Activated CD8-positive, alpha-beta memory T cell treated with anti-CD3 and anti-CD28 coated beads for 36 hours (primary cell): ENCODE data around the gene OAF. TPM values are rescaled to one million over a fixed set of nuclear protein-coding genes. Genes with fewer than 3 reads are reported as not detected.
"Not testable (repeated sequence)": the region's sequence is repeated elsewhere in the genome, so short reads cannot be mapped to it uniquely, and the experiment has no call there.

Experiments
- CTCF ChIA-PET: fragments of 350-600 bp; sonication (Branson Sonifier 250); formaldehyde crosslinking; loops from one replicate; lab custom pipeline; 2021; ENCODE audit warnings: antibody characterized with exemption; lab: Charles Lee
- POLR2A ChIA-PET: fragments of 350-600 bp; sonication (Branson Sonifier 250); formaldehyde crosslinking; loops from one replicate; lab custom pipeline; 2021; ENCODE audit warnings: antibody characterized with exemption; lab: Charles Lee
- total RNA-seq, 2 experiments: library from RNA; stranded (reverse); gene quantifications; one replicate each; pipeline ENCODE4 v1.2.3, GENCODE V29; 2021

The OAF gene
- 1 to 10 TPM; 3.6 to 4.8 TPM for total RNA-seq

DNA sequence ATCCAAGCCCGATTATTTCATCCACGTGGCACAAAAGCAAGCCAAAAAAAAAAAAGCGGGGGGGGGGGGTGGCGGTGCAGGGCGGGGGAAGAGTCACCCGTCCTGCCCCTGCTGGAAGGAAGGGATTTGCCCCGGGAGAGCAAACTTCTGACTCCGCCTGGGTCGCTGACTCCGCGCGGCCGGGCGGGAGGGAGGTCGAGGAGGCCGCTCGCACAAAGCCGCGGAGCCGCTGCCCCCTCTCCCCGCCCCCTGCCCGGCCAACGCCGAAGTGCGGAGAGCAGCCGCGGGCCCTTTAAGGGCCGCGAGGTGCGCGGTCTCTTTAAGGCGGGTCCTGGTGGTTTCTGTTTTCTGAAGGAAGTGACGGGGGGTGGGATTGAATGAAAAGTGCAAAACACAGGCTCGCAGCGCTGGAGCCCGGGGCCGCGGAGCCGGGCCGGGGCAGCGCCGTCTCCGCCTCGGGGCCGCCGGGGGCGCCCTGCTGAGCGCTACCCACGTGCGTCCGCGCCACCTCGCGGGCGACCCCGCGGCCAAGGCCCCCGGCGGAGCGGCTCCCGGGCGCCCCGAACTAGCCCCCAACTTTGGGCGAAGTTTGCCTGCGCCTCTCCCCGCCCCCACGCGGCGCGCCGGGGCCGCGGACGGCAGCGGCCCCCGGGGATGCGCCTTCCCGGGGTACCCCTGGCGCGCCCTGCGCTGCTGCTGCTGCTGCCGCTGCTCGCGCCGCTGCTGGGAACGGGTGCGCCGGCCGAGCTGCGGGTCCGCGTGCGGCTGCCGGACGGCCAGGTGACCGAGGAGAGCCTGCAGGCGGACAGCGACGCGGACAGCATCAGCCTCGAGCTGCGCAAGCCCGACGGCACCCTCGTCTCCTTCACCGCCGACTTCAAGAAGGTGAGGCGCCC lies at the start of gene OAF:
Gene OAF, plus strand, starts transcription at position 407 of the 896 bp plus-strand sequence. Its CDS starts 248 bp downstream, at position 655.
- POLR2A ChIA-PET: no interaction called here
- CTCF ChIA-PET: no interaction called here

GRCh38 chr11:120167659-120168058 lies 43.2 kb upstream of the OAF start:
- ChIA-PET POLR2A (no interaction called here), CTCF (interaction anchor here (1.2 kb wide), 1 partner anchor 62 kb away, joined by 3 read pairs; no protein-coding TSS in a partner anchor)

DNA sequence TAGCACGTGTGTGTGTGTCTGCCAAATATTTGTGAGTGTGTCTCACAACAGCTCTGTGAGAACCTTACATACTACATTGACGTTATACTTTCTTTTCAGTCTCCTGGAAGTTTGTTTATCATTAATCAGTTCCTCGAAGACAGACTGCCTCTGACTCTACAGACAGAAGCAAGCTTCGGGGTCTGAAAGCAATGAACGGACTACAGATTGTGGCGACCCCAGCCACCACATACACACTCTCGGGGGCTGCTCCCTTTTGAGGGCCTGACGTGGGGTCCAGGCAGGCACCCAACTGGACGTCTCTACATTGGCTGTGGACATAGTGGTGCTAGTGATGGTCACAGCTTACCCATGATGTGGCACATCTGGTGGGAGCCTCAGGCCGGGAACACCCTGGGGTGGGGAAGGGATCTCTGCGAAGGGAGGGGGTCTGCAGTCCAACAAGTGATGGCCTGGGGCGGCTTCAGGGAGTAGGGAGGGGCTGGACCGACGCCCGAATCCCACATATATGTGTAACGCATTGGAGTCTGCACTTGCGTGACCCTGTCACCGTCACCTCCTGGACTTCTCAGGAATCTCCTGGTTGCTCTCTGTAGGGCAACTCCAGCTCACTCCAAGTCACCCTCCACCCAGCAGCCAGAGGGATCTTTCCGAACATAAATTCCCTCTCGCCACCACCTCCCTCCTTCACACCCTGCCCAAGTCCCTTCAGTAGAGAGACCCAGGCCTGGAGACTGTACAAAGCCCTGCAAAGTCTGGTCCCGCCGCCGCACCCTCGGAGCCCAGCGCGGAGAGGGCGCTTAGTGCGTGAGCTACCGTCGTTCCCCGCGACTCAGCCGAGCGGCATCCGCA lies 42.5 kb upstream of the OAF start:
- ChIA-PET POLR2A (interaction anchor here (0.6 kb wide), 1 partner anchor 56 kb away, joined by 4 read pairs; no protein-coding TSS in a partner anchor), CTCF (interaction anchor here (0.6 to 1.4 kb wide), 8 partner anchors 11 to 137 kb away, joined by 3 to 4 read pairs (median 4); no protein-coding TSS in a partner anchor)

DNA sequence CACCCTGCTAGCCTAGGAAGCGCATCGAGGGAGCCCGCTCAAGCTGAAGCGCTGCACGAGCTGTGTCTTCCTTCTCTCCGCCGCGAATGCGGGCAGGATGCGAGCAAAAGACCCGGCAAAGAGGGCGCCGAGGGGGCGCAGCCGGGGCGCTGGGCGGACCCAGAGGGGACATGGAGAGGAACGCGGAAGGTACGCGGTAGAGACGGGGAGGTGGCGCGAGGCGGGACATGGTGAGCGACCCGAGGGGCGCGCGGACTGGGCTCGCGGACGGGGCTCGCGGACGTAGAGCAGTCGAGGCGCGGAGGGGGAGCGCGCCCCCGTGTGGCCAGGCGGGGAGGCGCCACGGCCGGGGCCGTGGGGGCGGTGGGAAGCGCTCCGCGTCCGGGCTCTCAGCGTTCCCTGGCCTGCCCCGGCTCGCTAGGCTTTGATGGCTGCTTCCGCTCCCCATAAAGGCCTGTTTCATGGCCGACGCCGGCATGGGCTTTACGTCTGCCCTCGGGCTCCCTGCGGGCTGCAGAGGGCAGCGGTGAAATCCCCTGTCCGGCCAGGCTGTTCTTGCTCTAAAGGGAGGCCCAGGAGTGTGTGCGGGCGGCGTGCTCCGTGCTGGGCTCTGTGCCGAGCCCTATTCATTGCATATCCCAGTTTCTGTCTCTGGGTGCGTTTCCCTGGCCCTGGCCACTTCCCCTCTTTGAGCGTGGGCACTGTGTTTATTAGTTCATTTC lies 41.7 kb upstream of the OAF start:
- CTCF ChIA-PET: interaction anchor here (0.6 to 2.8 kb wide), 12 partner anchors 10 to 136 kb away, joined by 3 to 13 read pairs (median 4); no protein-coding TSS in a partner anchor

DNA sequence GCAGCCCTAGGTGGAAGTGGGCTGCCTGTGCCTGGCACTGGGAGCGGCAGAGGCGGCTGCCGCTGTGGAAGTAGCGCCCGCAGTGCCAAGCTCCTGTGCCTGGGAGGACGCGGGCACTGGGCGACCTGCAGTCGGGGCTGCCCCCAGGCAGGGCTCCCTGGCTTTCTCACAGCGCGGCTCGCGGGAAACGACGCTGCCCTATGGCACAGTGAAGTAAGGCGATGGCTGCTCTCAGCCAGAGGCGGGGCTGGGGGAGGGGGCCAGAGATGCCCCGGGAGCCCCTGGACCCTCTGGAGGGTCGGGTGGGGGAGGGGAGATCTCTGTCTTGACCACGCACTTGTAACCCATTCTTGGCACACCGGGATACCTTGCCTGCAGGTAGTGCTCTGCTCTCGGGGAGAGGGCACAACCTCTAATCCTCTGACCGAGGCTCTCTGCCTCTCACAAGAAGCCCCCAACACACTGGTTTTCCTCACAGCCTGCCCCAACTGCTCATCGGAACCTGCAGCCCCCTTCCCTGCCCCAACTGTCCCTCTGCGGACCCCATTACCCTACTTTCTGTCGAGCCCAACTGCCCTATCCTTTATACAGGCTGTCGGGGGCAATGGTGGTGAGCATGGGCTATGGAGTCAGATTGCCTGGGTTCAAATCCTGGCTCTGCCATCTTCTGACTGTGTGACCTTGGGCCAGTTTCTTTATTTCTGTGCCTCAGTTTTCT lies 40.7 kb upstream of the OAF start:
- CTCF ChIA-PET: interaction anchor here (1.0 to 2.8 kb wide), 8 partner anchors 9 to 133 kb away, joined by 3 to 13 read pairs (median 3); no protein-coding TSS in a partner anchor
- POLR2A ChIA-PET: no interaction called here

More for the DNA sequence above, 41.7 kb upstream of the OAF start:
- POLR2A ChIA-PET: interaction anchor here (0.6 kb wide), 1 partner anchor 56 kb away, joined by 4 read pairs; no protein-coding TSS in a partner anchor

DNA sequence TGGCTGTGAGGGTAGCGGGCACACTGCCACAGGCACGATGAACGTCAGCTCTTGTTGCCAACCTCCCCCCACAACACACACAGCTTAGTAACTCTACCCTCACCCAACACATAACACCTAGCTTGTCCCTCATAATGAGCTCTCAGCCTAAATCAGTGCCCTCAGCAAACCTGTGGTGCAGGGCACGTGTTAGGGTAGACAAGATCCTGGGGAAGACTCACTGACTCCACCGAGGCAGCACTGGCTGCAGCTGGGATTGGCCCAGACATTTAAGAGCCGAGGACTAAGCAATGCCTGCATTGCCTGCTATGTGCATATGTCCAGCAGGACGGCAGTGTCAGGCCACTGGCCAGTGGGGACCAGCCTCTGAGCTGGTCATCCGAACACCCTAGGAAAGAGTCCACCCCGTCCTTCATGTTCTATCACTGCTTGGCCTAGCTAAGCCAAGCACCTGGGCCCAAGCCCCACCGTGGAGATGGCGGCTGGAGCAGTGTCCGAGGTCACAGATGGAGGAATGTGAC lies 40.0 kb upstream of the OAF start:
- POLR2A ChIA-PET: no interaction called here
- CTCF ChIA-PET: interaction anchor here (1.1 to 2.8 kb wide), 6 partner anchors 10 to 132 kb away, joined by 3 to 13 read pairs (median 4); no protein-coding TSS in a partner anchor

- POLR2A ChIA-PET: no interaction called here
- CTCF ChIA-PET: interaction anchor here (0.7 to 2.8 kb wide), 6 partner anchors 58 to 369 kb away, joined by 3 to 13 read pairs (median 4); no protein-coding TSS in a partner anchor
Measured at GRCh38 chr11:120172054-120172911, 38.5 kb upstream of the OAF start.

GRCh38 chr11:120173019-120173705 lies 37.7 kb upstream of the OAF start:
- ChIA-PET POLR2A (no interaction called here), CTCF (interaction anchor here (0.7 to 1.7 kb wide), 3 partner anchors 57 to 368 kb away, joined by 3 to 7 read pairs (median 4); no protein-coding TSS in a partner anchor)

- ChIA-PET CTCF (no interaction called here), POLR2A (no interaction called here)
Measured at GRCh38 chr11:120173807-120174206, 37.0 kb upstream of the OAF start.

DNA sequence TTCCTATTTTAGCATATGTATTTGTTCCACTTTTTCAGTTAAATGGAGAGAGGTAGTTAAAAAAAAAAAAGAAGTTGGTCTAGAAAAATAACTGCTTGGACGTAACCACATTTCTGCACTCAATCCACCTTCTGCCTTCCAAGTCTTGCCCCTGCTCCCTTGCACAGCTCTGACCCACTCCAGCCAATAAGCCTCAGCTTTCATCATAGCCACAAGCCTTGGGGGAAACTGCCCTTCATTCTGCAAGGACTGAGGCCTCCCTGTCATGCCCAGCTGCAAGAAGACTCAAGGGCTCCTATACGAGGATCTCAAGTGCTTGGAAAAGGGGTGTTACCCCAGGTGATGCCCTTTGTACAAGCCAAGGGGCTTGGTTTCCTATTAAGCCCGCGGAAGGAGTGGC lies 36.0 kb upstream of the OAF start:
- ChIA-PET POLR2A (no interaction called here), CTCF (no interaction called here)

DNA sequence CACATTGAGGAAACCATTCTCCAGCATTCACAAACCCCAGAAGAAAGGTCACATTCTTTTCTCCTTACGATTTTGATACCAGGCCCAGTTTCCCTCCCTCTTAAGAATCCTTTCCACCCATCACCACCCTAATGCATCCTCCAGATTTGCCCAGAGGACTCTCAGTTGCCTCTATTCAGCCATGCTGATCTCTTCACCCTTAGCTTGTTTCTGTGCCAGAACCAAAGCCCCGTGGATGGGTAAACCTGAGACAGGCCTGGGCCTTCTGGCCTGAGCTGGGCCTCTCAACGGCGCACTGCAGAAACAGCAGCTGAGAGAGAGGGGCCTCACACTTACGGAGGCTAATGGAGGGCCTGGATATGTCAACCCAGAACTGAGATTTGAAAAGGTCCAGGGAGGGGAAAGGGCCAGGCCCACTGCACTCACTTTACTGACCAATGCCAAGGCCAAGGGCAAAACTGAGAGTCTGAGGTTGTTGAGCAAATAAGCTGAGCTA lies 32.2 kb upstream of the OAF start:
- POLR2A ChIA-PET: no interaction called here
- CTCF ChIA-PET: interaction anchor here (0.8 to 0.9 kb wide), 2 partner anchors 10 to 56 kb away, joined by 3 to 4 read pairs; no protein-coding TSS in a partner anchor

GRCh38 chr11:120179057-120179672 lies 31.7 kb upstream of the OAF start:
- ChIA-PET CTCF (interaction anchor here (0.8 to 1.4 kb wide), 3 partner anchors 9 to 56 kb away, joined by 3 to 4 read pairs (median 3); no protein-coding TSS in a partner anchor), POLR2A (no interaction called here)

DNA sequence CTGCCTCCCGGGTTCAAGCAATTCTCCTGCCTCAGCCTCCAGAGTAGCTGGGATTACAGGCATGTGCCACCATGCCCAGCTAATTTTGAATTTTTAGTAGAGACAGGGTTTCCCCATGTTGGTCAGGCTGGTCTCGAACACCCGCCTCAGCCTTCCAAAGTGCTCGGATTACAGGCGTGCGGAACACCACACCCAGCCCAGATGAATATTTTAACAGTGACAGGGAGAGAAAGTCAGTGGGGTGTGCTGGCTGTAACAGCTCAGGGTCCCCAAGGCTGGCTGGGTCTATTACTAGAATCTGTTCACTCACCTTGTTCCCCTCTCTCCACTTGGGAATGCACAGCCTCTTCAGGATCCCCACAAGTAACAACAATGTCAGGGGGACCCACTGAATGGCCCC lies 30.8 kb upstream of the OAF start:
- POLR2A ChIA-PET: not testable (repeated sequence)
- CTCF ChIA-PET: interaction anchor here (1.4 kb wide), 1 partner anchor 10 kb away, joined by 3 read pairs; no protein-coding TSS in a partner anchor

- CTCF ChIA-PET: interaction anchor here (0.6 kb wide), 1 partner anchor 10 kb away, joined by 3 read pairs; no protein-coding TSS in a partner anchor
- POLR2A ChIA-PET: no interaction called here
Measured at GRCh38 chr11:120180551-120181232, 30.1 kb upstream of the OAF start.
